HG03039 (cell line): ENCODE results near the gene HLA-DOA.

ENCODE experiments used
- ATAC-seq: cut with Tn5 transposase; IDR thresholded peaks from one replicate; pipeline ENCODE4 v1.9.1; 2021; ENCODE audit warnings: mild to moderate bottlenecking, moderate library complexity; ENCODE audit not compliant: unreplicated experiment

The HLA-DOA gene

DNA sequence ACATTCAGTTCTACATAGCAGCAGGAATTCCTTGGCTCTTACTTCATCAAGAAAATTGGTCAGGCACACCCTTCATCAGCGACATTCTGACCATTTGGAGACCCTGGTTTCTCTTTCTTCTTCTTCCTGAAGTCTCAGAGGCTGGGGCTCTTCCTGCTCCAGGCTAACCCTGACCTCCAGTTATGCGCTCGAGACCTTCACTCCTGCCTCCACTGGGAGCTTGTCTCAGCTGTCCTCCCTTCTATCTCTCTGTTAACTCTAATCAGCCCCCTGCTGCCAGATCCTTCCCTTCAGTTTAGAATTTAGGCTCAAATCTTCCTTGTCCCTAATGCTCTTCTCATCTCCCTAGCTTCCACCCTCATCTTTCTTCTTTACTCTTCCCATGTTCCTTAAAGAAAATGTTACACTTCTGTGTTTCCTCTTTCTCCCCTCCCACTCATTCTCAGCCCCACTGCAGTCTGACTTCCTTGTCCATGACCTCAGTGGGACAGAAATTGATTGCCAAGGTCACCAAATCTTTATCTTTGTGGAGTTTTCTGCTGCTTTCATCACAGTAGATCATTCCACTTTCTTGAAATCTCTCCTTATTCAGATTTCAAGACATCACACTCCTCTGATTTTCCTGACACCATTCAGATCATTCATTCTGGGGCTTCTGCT lies 8.4 kb upstream of the HLA-DOA start:
- ATAC-seq = no peak

- no peak for ATAC-seq
These were observed 7.6 kb upstream of the HLA-DOA start for GRCh38 chr6:33017018-33017417.

DNA sequence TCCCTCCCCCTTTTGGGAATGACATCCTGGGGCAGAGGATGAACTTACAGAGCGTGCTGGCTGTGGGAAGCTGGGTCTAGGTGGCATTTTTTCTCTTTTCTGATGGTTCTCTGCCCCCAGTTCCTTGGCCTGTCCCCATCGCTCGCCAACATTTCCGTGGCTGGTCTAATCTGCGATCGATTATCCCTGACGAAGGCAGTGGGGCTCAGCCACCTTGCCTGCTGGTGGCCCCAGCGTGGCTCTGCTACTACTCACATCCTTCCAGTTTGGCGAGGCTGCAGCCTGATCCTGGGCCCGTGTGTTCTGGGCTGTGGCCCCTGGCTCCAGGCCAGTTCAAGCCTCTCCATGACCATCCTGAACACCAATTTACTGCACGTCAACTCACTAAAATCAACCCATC lies 6.4 kb upstream of the HLA-DOA start:
- ATAC-seq = no peak

DNA sequence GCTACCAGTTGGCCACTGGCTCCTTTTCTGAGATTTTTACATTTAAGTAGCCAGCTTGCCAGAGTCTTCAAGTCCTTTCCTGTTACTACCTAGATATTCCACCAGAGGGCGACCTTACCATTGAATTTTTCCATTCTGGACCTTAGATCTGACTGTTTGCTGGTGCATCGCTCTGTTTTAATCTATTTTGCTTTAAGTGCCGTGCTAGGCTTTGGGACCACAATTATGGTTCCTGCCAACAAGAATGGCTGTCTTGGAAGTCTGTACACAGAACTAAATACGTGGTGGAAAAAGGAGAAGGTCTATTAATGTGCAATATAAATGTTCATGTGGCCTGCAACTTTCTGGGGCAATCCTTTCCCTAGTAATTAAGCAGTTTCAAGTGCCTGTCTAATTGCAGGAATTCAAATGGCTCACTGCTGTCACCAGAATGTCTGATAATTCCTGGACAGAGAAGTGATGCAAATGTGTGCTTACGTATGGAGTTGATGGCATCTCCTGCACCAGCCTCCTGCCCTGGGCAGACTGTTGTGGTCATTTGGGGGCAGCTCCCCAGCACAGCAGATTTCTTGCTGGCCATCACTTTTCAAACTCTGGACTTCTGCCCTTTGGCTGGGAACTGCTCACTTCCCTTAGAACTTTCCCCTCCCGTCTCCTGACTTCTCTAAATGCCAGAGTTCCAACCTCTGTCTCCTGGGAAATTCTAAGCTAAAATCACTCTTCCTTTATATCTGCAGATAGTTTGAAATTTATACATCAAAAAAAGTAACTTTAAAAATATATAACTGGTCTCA lies 5.6 kb upstream of the HLA-DOA start:
- no peak for ATAC-seq

- no peak for ATAC-seq
These were observed 4.2 kb upstream of the HLA-DOA start for GRCh38 chr6:33013608-33014007.

DNA sequence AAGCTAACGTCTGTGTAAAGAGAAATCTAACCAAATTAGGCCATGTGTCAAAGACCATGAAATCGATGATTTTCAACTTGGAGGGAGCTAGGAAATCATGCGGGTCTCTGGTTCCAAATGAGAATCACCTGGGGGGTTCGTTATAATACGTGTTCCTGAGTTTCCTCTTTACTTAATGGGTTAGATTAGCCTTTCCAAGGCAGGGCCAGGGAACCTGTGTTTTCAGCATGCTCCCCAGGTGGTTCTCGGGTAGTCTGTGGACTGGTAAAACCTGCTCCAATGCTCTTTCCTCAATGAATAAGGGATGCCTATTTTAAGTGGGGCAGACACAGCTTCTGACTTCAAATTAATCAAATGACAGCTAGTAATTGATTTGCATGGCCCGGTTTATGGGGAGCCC lies 965 bp upstream of the HLA-DOA start:
- ATAC-seq = no peak

DNA sequence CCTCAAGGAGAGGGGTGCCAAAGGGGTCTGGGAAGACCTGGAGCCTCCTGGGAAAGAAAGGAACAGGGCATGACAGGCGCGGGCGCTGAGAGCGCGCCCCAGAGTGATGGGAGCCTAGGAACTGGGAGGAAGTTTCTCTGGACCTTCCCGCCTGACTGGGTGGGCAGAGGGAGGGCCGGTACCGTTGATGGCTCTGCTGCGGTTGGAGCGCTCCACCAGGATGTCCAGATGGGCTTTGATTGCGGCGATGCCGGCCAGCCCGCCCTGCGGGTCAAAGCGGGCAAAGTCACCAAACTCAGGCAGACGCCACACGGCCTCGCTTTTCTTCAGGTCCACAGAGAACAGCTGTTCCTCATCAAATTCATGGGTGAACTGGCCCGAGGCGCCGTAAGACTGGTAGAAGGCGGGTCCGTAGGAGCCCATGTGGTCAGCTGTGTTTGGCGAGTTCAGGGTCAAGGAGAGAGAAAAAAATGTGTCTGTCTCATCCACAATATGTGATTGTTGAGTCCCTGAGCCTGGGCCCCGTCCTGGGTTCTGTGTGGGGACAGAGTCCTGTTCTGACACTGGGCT lies 1.5 kb downstream of the HLA-DOA start:
- ATAC-seq = no peak

DNA sequence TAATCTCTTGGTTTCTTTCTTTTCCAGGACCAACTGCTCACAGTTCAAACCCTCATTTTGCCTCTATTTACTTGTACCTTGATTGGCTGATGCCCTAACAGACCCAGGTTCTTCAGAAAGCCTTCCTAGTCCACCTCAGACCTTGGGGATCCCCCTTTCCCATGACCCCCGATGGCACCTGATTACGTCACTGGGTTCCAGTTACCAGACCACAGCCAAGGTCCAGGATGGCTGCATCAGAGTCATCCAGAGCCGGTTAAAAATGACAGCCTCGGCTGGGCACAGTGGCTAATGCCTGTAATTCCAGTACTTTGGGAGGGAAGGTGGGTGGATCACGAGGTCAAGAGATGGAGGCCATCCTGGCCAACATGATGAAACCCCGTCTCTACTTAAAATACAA lies 4.5 kb downstream of the HLA-DOA start:
- ATAC-seq = no peak

DNA sequence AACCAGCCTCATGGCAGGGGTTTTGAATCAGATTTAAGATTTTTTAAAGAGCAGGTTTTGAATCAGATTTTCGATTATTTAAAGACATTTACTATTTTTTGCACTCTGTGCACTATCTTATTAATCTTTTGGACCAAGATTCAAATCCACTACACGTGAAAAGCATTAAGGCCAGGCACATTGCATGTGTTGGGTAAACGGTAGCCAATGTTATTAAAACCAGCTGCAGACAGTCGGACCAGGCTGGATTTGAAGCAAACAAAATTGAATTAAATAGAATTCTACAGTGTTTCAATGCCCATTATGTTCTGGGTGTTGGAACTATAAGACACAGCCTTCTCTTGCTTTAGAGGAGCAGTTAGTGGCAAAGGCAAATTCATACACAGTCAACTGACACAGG lies 7.7 kb downstream of the HLA-DOA start:
- ATAC-seq = no peak

DNA sequence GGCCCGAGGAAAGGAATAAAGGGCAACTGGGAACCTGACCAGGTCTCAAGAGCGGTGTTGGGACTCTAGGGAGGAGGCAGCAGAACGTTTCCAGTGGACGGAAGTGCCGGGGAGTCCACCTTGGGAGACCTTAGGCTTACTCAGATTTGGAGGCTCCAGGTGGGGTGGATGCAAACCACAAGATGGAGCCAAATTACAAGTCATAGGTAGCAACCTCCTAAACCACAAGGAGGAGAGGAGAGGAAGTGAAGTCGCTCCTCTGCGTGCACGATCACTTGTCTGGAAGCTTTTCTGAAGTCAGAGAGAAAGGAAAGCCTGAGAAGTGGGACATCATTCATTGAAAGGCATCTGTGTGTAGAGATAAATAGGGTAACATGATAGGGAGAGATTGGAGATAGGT lies 9.3 kb downstream of the HLA-DOA start:
- ATAC-seq = no peak

DNA sequence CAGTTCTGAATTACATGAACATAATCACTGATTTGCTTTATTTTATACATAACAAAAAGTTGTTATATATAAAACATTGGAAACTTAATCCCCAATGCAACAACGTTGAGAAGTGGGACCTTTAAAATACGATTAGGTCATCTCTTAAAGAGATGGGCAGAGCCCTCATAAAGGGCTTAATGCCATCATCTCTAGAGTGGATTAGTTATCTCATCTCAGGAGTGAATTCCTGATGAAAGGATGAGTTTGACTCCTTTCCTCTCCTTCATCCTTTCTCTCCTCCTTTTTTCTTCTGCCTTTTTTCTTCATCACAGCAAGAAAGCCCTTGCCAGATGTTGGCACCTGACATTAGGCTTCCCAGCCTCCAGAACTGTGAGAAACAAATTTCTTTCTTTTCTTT lies 13.9 kb downstream of the HLA-DOA start:
- no peak for ATAC-seq

GRCh38 chr6:32993363-32993973 lies 15.9 kb downstream of the HLA-DOA start:
- no peak for ATAC-seq

DNA sequence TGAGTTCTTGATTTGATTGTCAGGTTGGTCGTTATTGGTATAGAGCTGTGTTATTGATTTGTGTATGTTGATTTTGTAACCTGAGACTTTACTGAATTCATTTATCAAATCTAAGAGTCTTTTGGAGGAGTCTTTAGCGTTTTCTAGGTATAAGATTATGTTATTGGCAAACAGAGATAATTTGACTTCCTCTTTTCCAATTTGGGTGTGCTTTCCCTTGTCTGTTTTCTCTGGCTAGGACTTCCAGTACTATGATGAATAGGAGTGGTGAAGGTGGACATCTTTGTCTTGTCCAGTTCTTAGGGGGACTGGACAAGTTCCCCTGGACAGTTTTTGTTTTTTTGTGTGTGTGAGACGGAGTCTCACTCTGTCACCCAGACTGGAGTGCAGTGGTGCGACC lies 17.4 kb downstream of the HLA-DOA start:
- no peak for ATAC-seq

DNA sequence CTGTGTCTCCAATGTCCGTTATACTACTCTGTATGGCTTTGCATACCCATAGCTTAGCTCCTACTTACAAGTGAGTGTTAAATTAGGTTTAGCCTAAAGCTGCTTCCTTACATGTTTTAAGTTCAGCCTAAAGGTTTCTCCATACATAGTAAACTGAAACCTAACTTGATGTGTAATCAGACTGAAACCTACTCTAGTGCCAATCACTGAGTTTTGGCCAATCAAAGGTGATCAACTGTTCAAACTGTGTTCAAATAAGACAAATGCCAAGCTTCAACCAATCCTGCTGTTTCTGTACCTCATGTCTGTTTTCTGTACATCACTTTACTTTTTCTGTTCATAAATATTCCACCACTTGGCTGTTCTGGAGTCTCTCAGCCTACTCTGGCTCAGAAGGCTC lies 20.0 kb downstream of the HLA-DOA start:
- no peak for ATAC-seq

DNA sequence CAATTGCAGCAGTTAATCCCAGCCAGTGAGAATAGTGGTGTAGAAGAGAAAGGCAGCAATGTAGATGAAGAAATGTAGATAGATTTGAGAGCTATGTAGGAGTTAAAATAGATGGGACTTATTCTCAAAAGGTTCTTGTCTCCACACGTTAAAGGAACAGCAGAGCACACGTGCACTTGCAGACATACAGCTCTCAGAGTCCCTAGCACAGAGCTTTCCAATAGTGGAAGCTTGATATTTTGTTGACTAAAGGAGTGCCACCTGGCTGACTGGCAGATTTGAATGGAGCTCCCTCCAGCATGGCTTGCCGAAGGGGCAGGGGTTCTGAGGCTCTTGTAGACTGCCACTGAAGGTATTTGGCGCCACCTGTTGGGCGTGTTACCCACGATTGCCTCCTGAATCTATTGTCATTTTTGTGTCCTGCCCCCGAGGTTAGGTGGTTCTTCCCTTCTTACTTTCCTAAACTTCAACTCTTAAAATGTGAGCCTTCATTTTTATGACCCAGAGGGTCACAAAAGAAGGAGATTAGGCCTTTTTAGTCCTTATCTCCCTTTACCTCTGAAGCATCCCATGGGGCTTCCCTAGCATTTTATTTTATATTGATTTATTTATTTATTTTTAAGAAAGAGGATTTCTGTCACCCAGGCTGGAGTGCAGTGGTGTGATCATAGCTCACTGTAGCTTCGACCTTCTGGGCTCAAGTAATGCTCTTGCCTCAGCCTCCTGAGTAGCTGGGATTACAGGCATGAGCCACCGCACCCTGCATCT lies 24.6 kb downstream of the HLA-DOA start:
- ATAC-seq = no peak

- ATAC-seq = no peak
These were observed 25.3 kb downstream of the HLA-DOA start for GRCh38 chr6:32983964-32984621.

DNA sequence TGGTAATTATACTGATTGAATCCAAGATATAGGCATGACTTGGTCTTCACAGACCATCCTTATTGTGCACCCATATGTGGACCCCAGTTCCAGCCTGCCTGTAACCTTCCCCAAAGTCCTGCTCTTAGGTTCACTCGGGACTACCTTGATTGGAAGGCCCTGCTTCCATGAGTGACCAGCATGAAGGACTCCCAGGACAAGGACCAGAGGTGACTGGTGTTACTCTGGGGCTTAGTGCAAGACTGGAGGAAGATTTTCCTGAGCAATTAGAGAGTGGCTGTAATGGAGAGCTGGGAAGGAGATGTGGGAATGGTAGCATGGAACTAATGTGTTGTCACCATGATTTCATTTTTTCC lies 25.9 kb downstream of the HLA-DOA start:
- no peak for ATAC-seq

DNA sequence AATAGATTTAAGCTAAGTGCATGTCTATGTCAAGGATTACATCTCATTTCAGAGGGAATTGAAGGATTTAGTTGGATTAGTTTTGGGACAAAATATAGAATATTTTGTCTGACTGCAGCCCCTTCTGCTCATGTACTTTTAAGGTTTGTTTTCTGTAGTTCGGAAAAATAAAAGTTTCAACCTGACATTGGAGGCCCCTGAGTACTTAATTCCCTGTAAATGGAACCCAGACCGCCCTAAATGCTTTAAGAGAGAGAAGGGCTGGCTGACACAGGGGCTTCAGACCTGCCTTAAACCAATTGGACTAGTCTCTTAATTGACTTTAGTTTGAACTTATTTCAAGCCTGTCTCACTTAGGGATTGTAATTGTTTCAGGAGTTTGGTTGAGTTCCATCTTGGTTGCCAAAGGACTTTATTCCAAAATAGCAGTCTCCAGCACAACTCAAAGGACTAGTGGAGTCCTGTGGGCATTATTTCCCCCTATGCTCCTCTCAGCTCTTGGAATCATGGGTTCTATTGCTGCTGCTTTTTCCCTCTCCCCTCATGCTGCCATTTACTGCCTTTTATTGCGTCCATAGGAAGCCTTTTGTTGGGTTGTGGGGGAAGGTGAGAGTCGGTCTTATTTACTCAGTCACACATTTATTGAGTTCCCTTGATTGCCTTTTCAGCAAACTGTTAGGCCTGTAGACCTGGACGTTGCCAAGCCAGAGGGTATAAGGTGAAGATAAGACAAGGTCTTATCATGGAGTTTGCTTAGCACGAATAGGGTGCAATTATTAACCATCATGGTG lies 26.5 kb downstream of the HLA-DOA start:
- no peak for ATAC-seq

DNA sequence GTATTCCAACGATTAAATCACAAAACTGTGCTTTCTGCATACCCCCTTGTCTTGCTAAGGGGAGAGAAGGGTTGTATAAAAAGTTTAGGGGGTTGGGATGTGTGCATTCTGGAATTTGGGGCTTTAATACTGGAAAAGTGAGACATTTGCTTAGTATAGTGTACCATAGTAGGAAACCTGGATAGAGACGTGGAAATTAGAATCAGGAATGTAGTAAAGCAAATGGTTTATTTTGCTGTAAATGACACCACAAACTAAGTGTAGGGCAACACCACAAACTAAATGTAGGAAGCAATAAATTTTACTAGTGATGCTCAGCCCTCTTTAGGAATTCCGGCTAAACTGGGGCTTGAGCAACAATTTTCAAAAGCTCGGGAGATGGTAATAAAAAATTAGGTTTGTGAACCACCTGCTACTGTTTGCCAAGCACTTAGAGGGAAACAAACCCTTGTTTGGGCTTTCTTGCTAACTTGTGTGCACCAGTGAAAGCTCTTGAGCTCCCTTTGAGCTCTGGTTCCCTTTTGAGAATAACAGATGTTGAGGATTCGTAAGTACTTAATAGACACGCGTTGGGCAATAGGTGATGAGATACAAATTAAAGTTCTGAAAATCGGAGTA lies 27.2 kb downstream of the HLA-DOA start:
- ATAC-seq = no peak
